GM12873 (cell line): Measurements from ENCODE around the gene FHAD1.

Experiments used
- CTCF ChIP-seq: IDR thresholded peaks from 2 replicates; pipeline ENCODE4 v1.5.1; 2012; ENCODE audit warnings: low read depth, mild to moderate bottlenecking, moderate library complexity, low read length, control low read depth; ENCODE audit not compliant: insufficient read depth; ENCODE audit errors: missing control alignments

The FHAD1 gene

GRCh38 chr1:15444468-15445389 lies 197.7 kb downstream of the FHAD1 start:
- TF ChIP-seq CTCF = no peak

- no peak for TF ChIP-seq CTCF
Measured at GRCh38 chr1:15445390-15446122, 198.5 kb downstream of the FHAD1 start.

GRCh38 chr1:15446212-15446611 lies 199.2 kb downstream of the FHAD1 start:
- TF ChIP-seq CTCF = no peak
